ENCODE measurements around the gene WDR3. TPM values are rescaled to one million over a fixed set of nuclear protein-coding genes. Genes with fewer than 3 reads are reported as not detected.

WDR3 gene
- total and polyA plus RNA-seq, 7 donors, result 1.8 to 9.8 (median 4.6) TPM

DNA sequence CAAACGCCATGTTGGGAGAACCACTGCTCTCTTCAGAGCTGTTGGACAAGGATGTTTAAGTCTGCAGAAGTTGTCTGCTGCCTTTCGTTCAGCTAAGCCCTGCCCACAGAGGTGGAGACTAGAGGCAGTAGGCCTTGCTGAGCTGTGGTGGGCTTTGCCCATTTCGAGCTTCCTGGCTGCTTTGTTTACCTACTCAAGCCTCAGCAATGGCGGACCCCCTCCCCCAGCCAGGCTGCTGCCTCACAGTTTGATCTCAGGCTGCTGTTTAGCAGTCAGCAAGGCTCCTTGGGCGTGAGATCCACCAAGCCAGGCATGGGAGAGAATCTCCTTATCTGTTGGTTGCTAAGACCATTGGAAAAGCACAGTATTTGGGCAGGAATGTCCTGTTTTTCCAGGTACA is 74.8 kb downstream of the WDR3 start:
- TF ChIP-seq POLR2A (IDR thresholded peaks at IDR 0.05) (no peak), EP300 (IDR thresholded peaks at IDR 0.05) (no peak), POLR2AphosphoS5 (IDR thresholded peaks at IDR 0.05) (no peak)
- TF ChIP-seq, protein P1, sequence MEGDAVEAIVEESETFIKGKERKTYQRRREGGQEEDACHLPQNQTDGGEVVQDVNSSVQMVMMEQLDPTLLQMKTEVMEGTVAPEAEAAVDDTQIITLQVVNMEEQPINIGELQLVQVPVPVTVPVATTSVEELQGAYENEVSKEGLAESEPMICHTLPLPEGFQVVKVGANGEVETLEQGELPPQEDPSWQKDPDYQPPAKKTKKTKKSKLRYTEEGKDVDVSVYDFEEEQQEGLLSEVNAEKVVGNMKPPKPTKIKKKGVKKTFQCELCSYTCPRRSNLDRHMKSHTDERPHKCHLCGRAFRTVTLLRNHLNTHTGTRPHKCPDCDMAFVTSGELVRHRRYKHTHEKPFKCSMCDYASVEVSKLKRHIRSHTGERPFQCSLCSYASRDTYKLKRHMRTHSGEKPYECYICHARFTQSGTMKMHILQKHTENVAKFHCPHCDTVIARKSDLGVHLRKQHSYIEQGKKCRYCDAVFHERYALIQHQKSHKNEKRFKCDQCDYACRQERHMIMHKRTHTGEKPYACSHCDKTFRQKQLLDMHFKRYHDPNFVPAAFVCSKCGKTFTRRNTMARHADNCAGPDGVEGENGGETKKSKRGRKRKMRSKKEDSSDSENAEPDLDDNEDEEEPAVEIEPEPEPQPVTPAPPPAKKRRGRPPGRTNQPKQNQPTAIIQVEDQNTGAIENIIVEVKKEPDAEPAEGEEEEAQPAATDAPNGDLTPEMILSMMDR (IDR thresholded peaks at IDR 0.05), result no peak
- no peak for DNase-seq
- Histone ChIP-seq H3K36me3 (no peaks in the 10 kb centered on the region), H3K27ac (no peak overlapping the region), H3K4me3 (no peak overlapping the region), H3K4me1 (no peaks in the 10 kb centered on the region), H3K27me3 (no peaks in the 10 kb centered on the region), H3K9me3 (no peaks in the 10 kb centered on the region)
- 58 to 74% methylated on average over 5 of the region's 5 CpGs for WGBS, 2 donors
- intact Hi-C loops (cut with DNase I), result no loop called here

DNA sequence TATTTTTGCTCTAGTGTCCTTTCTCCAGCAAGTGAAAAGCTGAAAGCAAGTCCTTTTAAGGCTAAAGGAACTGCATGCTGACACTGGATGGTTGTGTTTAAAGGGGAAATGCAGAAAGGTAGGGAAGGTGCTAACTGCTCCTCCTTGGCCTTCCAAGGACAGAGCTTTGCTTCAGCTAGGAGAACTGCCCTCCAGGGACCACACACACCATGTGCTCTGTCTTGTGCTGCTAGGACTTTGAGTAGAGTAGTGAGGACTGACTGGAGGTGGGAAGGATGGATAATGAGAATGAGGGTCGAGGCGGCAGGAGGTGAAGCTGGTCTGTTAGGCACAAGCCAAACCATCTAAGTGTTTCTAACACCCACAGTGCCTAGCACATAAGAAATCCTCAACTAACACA is 77.9 kb downstream of the WDR3 start:
- WGBS, 2 donors, result 74 to 79% methylated on average over 2 of the region's 2 CpGs
- Histone ChIP-seq H3K36me3 (no peaks in the 10 kb centered on the region), H3K27ac (no peak overlapping the region), H3K4me3 (no peak overlapping the region), H3K27me3 (no peaks in the 10 kb centered on the region), H3K9me3 (no peaks in the 10 kb centered on the region), H3K4me1 (no peaks in the 10 kb centered on the region)
- DNase-seq, result no peak
- intact Hi-C loops (cut with DNase I), result no loop called here
- TF ChIP-seq POLR2A (IDR thresholded peaks at IDR 0.05) (no peak), EP300 (IDR thresholded peaks at IDR 0.05) (no peak), POLR2AphosphoS5 (IDR thresholded peaks at IDR 0.05) (no peak)
- TF ChIP-seq, protein P1 (IDR thresholded peaks at IDR 0.05), result no peak

DNA sequence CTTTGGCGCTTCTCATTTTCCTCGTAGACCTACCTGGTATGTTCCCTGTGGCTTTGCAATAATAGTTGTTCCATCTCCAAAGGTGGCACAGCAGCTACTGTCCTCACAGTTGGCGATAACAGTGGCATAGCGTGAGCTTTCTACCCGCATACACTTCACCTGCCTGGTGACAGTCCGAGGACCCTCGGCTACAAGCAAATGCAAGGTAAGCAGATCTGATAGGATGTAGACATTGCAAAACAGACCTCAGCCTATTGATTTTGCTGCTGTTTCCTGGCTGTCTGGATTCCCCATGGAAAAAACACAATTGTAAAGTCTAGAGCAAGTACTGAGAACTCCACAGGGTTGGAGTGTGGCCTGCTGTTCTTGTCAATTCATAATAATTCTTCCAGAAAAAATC is 78.5 kb downstream of the WDR3 start:
- DNase-seq, result no peak
- H3K9me3 ChIP-seq, result no peaks in the 10 kb centered on the region
- WGBS, 2 donors, result 92% methylated on average over 7 of the region's 7 CpGs
- H3K27ac ChIP-seq, result no peak overlapping the region
- no peaks in the 10 kb centered on the region for H3K27me3 ChIP-seq
- TF ChIP-seq POLR2A (IDR thresholded peaks at IDR 0.05) (no peak), POLR2AphosphoS5 (IDR thresholded peaks at IDR 0.05) (no peak), EP300 (IDR thresholded peaks at IDR 0.05) (no peak)
- TF ChIP-seq, protein P1 (IDR thresholded peaks at IDR 0.05), result no peak
- intact Hi-C loops (cut with DNase I), result no loop called here
- H3K4me1 ChIP-seq, result no peaks in the 10 kb centered on the region
- H3K4me3 ChIP-seq, result no peak overlapping the region
- no peaks in the 10 kb centered on the region for H3K36me3 ChIP-seq

DNA sequence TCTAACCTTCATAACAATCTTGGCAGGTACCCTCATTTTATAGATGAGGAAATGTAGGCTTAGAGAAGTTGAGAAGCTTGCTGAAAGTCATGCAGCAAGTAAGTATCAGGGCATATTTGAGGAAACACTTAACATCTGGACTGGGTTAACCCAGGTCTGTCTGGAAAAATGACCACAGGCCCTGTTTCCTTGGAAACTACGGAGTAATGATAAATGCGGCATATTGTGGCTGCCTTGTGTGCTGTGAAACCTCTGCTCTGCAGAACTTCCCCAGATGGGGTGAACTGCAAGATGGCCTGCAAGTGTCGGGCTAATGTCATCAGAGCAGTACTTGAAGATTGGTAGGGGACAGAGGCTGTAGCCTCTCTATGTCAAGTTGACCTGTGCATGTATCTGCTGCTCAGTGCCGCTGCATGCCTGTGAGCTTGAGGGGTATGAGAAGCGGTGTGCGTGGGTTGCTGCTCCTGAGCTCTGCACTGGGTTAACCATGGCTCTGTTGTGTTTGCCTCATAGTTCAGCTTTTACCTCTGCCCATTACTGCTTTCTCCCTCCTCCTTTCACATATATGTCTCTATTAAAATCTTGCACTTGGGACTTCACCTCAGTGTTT is 83.1 kb downstream of the WDR3 start:
- intact Hi-C loops (cut with DNase I), result no loop called here
- H3K4me1 ChIP-seq, result no peaks in the 10 kb centered on the region

More for the DNA sequence above, 83.1 kb downstream of the WDR3 start:
- TF ChIP-seq, protein P1 (IDR thresholded peaks at IDR 0.05), result no peak
- TF ChIP-seq POLR2AphosphoS5 (IDR thresholded peaks at IDR 0.05) (no peak), EP300 (IDR thresholded peaks at IDR 0.05) (no peak), POLR2A (IDR thresholded peaks at IDR 0.05) (no peak)
- H3K27ac ChIP-seq, result no peak overlapping the region
- no peak for DNase-seq
- no peaks in the 10 kb centered on the region for H3K36me3 ChIP-seq
- H3K4me3 ChIP-seq, result no peak overlapping the region
- H3K9me3 ChIP-seq, result no peaks in the 10 kb centered on the region
- H3K27me3 ChIP-seq, result no peaks in the 10 kb centered on the region
- WGBS, 2 donors, result 94% methylated on average over 6 of the region's 6 CpGs
